Body of pancreas (tissue), 4 donors: ENCODE results near the gene LRRC45. TPM values are rescaled to one million over a fixed set of nuclear protein-coding genes. Genes with fewer than 3 reads are reported as not detected.

ENCODE experiments used
- ATAC-seq: fragments of 150-250 bp; one replicate; pipeline ENCODE4 v1.9.1; 2016
- DNase-seq, 4 donors: peaks; one replicate each; pipeline ENCODE4 v3.0.0-alpha.2; 2019
- H3K27ac ChIP-seq, 4 donors: fragments of 200-600 bp; sonication (generic); 1 replicate in 3 of 4; 2 replicates in 1 of 4; pipeline versions ENCODE4 v1.5.1 to v1.6.1; 2016 to 2019; ENCODE audit warnings: mild to moderate bottlenecking in 1 of 4, mixed read lengths in 1 of 4, moderate library complexity in 1 of 4
- H3K27me3 ChIP-seq, 2 donors: fragments of 200-600 bp; sonication (generic); one replicate each; pipeline ENCODE4 v1.6.0; 2016; ENCODE audit warnings: mild to moderate bottlenecking in 1 of 2
- H3K36me3 ChIP-seq, 2 donors: fragments of 200-600 bp; sonication (generic); replicated peaks in 1 of 2; 2 replicates each; pipeline ENCODE4 v1.5.1; 2016; ENCODE audit warnings: low read depth in 2 of 2; ENCODE audit not compliant: insufficient read depth in 1 of 2
- H3K4me1 ChIP-seq: fragments of 200-600 bp; sonication (generic); one replicate; pipeline ENCODE4 v1.6.0; 2016
- H3K4me3 ChIP-seq, 2 donors: fragments of 200-600 bp; sonication (generic); 1 replicate in 1 of 2; 2 replicates in 1 of 2; pipeline ENCODE4 v1.5.1; 2016 to 2019
- H3K9me3 ChIP-seq, 3 donors: fragments of 200-600 bp; sonication (generic); 1 replicate in 2 of 3; 2 replicates in 1 of 3; pipeline ENCODE4 v1.5.1; 2016
- CTCF ChIP-seq, 7 experiments: fragments of 450-650 bp in 4 of 7; fragments of 200-600 bp in 3 of 7; sonication (generic) in 3 of 7; IDR thresholded peaks; one replicate each; pipeline ENCODE4 v1.5.1; 2016 to 2019; ENCODE audit warnings: antibody characterized with exemption in 7 of 7
- POLR2A ChIP-seq, 3 donors: fragments of 450-650 bp; IDR thresholded peaks; one replicate each; pipeline ENCODE4 v1.6.1; 2016; ENCODE audit warnings: antibody characterized with exemption in 3 of 3, mild to moderate bottlenecking in 2 of 3
- WGBS, 2 donors: methylation state at CpG; one replicate each; pipeline ENCODE4 v1.1.5; 2017; 5-methylcytosine and 5-hydroxymethylcytosine counted together
- intact Hi-C: fragments of 100-400 bp; cut with DNase I; formaldehyde crosslinking; loops from one replicate; pipeline ENCODE4 v1.15.1; 2023
- total RNA-seq, 2 donors: library from RNA; depleted of rRNA; stranded (reverse); fragments of >200 nt; gene quantifications; one replicate each; pipeline ENCODE4 v1.1.0, GENCODE V29; 2016

The LRRC45 gene
- total RNA-seq, 2 donors from 2014 or later: 8.0 to 36.3 TPM

DNA sequence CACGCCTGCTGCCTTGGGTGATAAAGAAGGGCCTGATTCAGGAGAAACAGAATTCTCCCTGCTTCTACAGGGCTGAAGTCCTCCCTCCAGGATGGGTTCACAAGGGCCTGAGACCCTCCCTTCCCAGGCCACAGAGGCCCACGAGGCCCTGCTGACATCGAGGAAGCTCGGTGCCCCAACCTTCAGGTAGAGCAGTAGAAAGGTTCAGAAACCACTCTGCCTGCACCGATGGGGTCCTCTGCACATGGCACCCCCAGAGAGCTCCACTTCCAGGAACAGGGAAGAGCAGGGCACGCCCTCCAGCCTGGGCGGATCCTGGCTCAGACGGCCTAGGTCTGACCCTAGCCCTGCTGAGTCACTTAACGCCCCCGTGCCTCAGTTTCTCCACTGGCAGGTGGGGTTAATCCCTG is 1.2 kb upstream of the LRRC45 start:
- Histone ChIP-seq H3K4me1 (peaks cover 59% of the 10 kb centered on the region), H3K9me3 (no peaks in the 10 kb centered on the region), H3K4me3 (peak overlapping the region; percentile 89 to 93), H3K36me3 (no peaks in the 10 kb centered on the region), H3K27ac (peak overlapping the region in 1 of 4 donors; percentile 43), H3K27me3 (no peaks in the 10 kb centered on the region)
- intact Hi-C loops: no loop called here
- TF ChIP-seq POLR2A (IDR thresholded peaks at IDR 0.05) (no peak), CTCF (IDR thresholded peaks at IDR 0.05) (no peak)
- ATAC-seq (no peak), DNase-seq (no peak)
- WGBS, 2 donors: 2 to 6% methylated on average over 10 of the region's 10 CpGs

- DNase-seq (no peak), ATAC-seq (no peak)
- H3K27me3 ChIP-seq: no peaks in the 10 kb centered on the region
- 0% methylated on average over 9 to 51 of the region's 64 CpGs for WGBS, 2 donors
- no peaks in the 10 kb centered on the region for H3K9me3 ChIP-seq
- H3K27ac ChIP-seq: peak within 1 kb of the TSS in 3 of 4 donors; percentile 43 to 81 (median 77)
- intact Hi-C loops: no loop called here
- H3K36me3 ChIP-seq: no peaks in the 10 kb centered on the region
- peaks cover 58% of the 10 kb centered on the region for H3K4me1 ChIP-seq
- TF ChIP-seq CTCF (IDR thresholded peaks at IDR 0.05) (peak in 1 of 7 experiments; percentile 11), POLR2A (IDR thresholded peaks at IDR 0.05) (peak; percentile 53 to 79 (median 78))
- H3K4me3 ChIP-seq: peak within 1 kb of the TSS; percentile 89 to 93
Measured at GRCh38 chr17:82022310-82022980, 660 bp upstream of the LRRC45 start, which contains the start of gene CENPX. TSS of gene CENPX (minus strand) at chr17:82022878. CDS start at chr17:82022861, 17 bp downstream.

DNA sequence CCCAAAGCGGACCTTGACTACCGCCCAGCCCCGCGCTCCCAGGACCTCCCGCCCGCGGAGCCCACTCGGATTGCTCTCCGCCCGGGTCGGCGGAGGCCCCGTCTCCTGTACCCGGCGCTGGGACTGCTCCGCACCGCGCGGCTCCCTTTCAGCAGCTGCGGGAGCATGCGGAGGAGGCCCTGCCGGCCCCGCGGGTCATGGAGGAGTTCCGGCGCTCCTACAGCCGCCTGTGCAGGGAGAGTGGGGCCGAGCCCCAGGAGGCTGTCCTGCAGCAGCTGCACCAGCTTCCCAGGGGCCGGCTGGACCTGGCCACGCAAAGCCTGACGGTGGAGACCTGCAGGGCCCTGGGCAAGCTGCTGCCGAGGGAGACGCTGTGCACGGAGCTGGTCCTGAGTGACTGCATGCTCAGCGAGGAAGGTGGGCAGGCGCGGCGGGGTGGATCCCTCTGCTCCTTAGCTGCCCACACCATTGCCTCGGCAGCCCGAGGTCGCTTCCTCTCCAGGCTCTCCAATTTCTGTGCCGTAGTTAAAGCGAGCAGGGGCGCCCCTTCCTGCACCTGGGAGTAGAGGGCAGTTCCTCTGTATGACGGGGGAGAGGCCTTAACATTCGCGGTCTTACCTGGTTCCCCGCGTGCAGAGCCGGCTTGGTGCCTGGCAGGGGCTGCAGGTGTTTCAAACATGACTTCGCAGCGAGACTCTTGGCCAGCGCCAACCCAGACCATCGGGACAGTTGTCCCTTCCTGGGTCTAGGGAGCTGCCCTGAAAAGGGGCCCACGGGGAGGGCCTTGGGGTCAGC is 539 bp downstream of the LRRC45 start:
- Histone ChIP-seq H3K4me3 (peak overlapping the region; percentile 78 to 83), H3K27me3 (no peaks in the 10 kb centered on the region), H3K36me3 (no peaks in the 10 kb centered on the region), H3K27ac (peak overlapping the region in 2 of 4 donors; percentile 24 to 42), H3K4me1 (peaks cover 46% of the 10 kb centered on the region), H3K9me3 (no peaks in the 10 kb centered on the region)
- peak; percentile 2 for ATAC-seq
- intact Hi-C loops: no loop called here
- no peak for TF ChIP-seq CTCF (IDR thresholded peaks at IDR 0.05)
- TF ChIP-seq POLR2A (IDR thresholded peaks at IDR 0.05): peak in 1 of 3 donors; percentile 31
- WGBS, 2 donors: 2% methylated on average over 55 of the region's 55 CpGs; no CpG with 5 or more reads in 1 of the 2 donors
- peak in 3 of 4 donors; percentile 41 to 43 (median 42) for DNase-seq

DNA sequence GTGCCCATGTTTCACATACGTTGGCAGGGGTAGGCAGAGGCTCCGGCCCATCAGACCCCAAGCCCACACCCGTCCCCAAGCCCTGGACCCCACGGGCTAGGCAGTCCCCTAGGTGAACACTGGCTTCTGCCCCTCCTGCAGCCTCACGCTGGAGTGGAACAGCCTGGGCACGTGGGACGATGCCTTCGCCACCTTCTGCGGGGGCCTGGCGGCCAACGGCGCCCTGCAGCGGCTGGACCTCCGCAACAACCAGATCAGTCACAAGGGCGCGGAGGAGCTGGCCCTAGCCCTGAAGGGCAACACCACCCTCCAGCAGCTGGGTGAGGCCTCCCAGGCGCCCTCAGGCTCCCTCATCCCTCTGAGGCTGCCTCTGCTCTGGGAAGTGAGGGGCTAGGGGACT is 1.8 kb downstream of the LRRC45 start:
- intact Hi-C loops: loop anchor here (5.0 kb wide), 1 partner anchor 132 kb away; no protein-coding TSS in a partner anchor

More for the DNA sequence above, 1.8 kb downstream of the LRRC45 start:
- Histone ChIP-seq H3K27ac (no peak overlapping the region), H3K4me3 (no peak overlapping the region), H3K27me3 (no peaks in the 10 kb centered on the region), H3K36me3 (no peaks in the 10 kb centered on the region), H3K9me3 (no peaks in the 10 kb centered on the region), H3K4me1 (peaks cover 39% of the 10 kb centered on the region)
- 86 to 90% methylated on average over 2 to 11 of the region's 17 CpGs for WGBS, 2 donors
- ATAC-seq: no peak
- TF ChIP-seq CTCF (IDR thresholded peaks at IDR 0.05) (no peak), POLR2A (IDR thresholded peaks at IDR 0.05) (no peak)
- no peak for DNase-seq
